ENCODE results near the gene KRTAP5-2.
A peak's percentile ranks its signal among the peaks of the same experiment; 100 is the strongest.

KRTAP5-2 gene

GRCh38 chr11:1574933-1575242 lies 23.2 kb downstream of the KRTAP5-2 start:
- TF ChIP-seq CTCF (IDR thresholded peaks at IDR 0.05; ENCODE audit: insufficient read depth, low read depth, low read length, missing control alignments): no peak
- DNase-seq (ENCODE audit: low read depth): no peak
- no peak overlapping the region for H3K4me3 ChIP-seq (ENCODE audit: low read length)

GRCh38 chr11:1574238-1574932 lies 23.7 kb downstream of the KRTAP5-2 start:
- peak; percentile 54 for TF ChIP-seq CTCF (IDR thresholded peaks at IDR 0.05; ENCODE audit: insufficient read depth, low read depth, low read length, missing control alignments)
- peak overlapping the region; percentile 10 for H3K4me3 ChIP-seq (ENCODE audit: low read length)
- peak; percentile 44 for DNase-seq (ENCODE audit: low read depth)

- peak; percentile 15 for DNase-seq (ENCODE audit: low read depth)
- TF ChIP-seq CTCF (IDR thresholded peaks at IDR 0.05; ENCODE audit: insufficient read depth, low read depth, low read length, missing control alignments): no peak
- H3K4me3 ChIP-seq (ENCODE audit: low read length): peak overlapping the region; percentile 10
These were observed 24.2 kb downstream of the KRTAP5-2 start for GRCh38 chr11:1573903-1574237.

GRCh38 chr11:1573077-1573902 lies 24.8 kb downstream of the KRTAP5-2 start:
- no peak for TF ChIP-seq CTCF (IDR thresholded peaks at IDR 0.05; ENCODE audit: insufficient read depth, low read depth, low read length, missing control alignments)
- peak overlapping the region; percentile 25 for H3K4me3 ChIP-seq (ENCODE audit: low read length)
- peak; percentile 41 for DNase-seq (ENCODE audit: low read depth)

- peak; percentile 90 for DNase-seq (ENCODE audit: low read depth)
- peak within 1 kb of the TSS; percentile 44 for H3K4me3 ChIP-seq (ENCODE audit: low read length)
- TF ChIP-seq CTCF (IDR thresholded peaks at IDR 0.05; ENCODE audit: insufficient read depth, low read depth, low read length, missing control alignments): no peak
These were observed 25.7 kb downstream of the KRTAP5-2 start, which contains the start of gene DUSP8 for GRCh38 chr11:1572197-1573076. Gene DUSP8 (minus strand): TSS chr11:1572271. CDS start chr11:1565826, 6,445 bp downstream.

- DNase-seq (ENCODE audit: low read depth): no peak
- peak overlapping the region; percentile 44 for H3K4me3 ChIP-seq (ENCODE audit: low read length)
- TF ChIP-seq CTCF (IDR thresholded peaks at IDR 0.05; ENCODE audit: insufficient read depth, low read depth, low read length, missing control alignments): no peak
These were observed 26.3 kb downstream of the KRTAP5-2 start for GRCh38 chr11:1571760-1572196.

Data from epithelial cell of esophagus (primary cell).